ENCODE measurements around the gene PSMB2.
"Not testable (repeated sequence)": the region's sequence is repeated elsewhere in the genome, so short reads cannot be mapped to it uniquely, and the experiment has no call there.

The PSMB2 gene

GRCh38 chr1:35591211-35591610 lies 50.1 kb downstream of the PSMB2 start:
- DNase-seq: no peak

- DNase-seq: no peak
Observed at GRCh38 chr1:35590476-35591040, 50.8 kb downstream of the PSMB2 start.

GRCh38 chr1:35589516-35590427 lies 51.6 kb downstream of the PSMB2 start:
- DNase-seq: no peak

GRCh38 chr1:35588197-35588910 lies 53.0 kb downstream of the PSMB2 start:
- no peak for DNase-seq

GRCh38 chr1:35587736-35588135 lies 53.6 kb downstream of the PSMB2 start:
- no peak for DNase-seq

GRCh38 chr1:35586808-35587207 lies 54.5 kb downstream of the PSMB2 start:
- no peak for DNase-seq

- DNase-seq: not testable (repeated sequence)
Observed at GRCh38 chr1:35585805-35586204, 55.5 kb downstream of the PSMB2 start.

- no peak for DNase-seq
Observed at GRCh38 chr1:35585281-35585680, 56.0 kb downstream of the PSMB2 start.

GRCh38 chr1:35581621-35582020 lies 59.7 kb downstream of the PSMB2 start:
- not testable (repeated sequence) for DNase-seq

GRCh38 chr1:35580949-35581388 lies 60.4 kb downstream of the PSMB2 start:
- DNase-seq: no peak

GRCh38 chr1:35577071-35577998 lies 64.0 kb downstream of the PSMB2 start:
- DNase-seq: no peak

- not testable (repeated sequence) for DNase-seq
Observed at GRCh38 chr1:35576766-35577070, 64.6 kb downstream of the PSMB2 start.

- no peak for DNase-seq
Observed at GRCh38 chr1:35576061-35576765, 65.1 kb downstream of the PSMB2 start.

GRCh38 chr1:35575416-35575958 lies 65.8 kb downstream of the PSMB2 start:
- no peak for DNase-seq

- no peak for DNase-seq
Observed at GRCh38 chr1:35574655-35575415, 66.5 kb downstream of the PSMB2 start.

GRCh38 chr1:35574125-35574654 lies 67.1 kb downstream of the PSMB2 start:
- DNase-seq: no peak

- DNase-seq: no peak
Observed at GRCh38 chr1:35573198-35574124, 67.9 kb downstream of the PSMB2 start, which contains the start of gene TFAP2E. TFAP2E (plus strand) TSS chr1:35573314; CDS start chr1:35573578, 264 bp downstream.

GRCh38 chr1:35572296-35572695 lies 69.0 kb downstream of the PSMB2 start:
- no peak for DNase-seq

- no peak for DNase-seq
Observed at GRCh38 chr1:35571263-35571662, 70.1 kb downstream of the PSMB2 start.
